Measurements from ENCODE around the gene ZNF423.

The ZNF423 gene

GRCh38 chr16:49822649-49823370 is 33.1 kb downstream of the ZNF423 start:
- DNase-seq (ENCODE audit: low read depth), result no peak

GRCh38 chr16:49821614-49822282 is 34.2 kb downstream of the ZNF423 start:
- no peak for DNase-seq (ENCODE audit: low read depth)

DNA sequence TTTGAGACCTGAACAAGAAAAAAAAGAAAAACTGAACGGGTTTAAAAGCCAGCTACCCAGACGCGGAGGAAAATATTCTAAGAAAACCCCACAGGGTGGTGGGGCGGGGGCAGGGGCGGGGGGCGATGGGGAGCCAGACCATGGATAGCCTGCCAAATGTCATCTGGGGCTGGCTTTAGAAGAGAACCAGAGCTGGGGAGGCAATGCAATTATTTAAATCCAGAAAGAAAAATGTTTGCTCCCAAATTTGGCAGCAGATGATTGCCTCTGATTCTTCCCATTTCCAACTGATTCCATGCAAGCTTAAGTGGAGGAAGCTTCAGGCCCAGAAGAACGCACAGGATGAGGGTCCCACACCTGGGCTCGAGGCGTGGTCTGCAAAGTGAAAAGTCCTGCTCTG is 34.8 kb downstream of the ZNF423 start:
- DNase-seq (ENCODE audit: low read depth), result no peak

DNA sequence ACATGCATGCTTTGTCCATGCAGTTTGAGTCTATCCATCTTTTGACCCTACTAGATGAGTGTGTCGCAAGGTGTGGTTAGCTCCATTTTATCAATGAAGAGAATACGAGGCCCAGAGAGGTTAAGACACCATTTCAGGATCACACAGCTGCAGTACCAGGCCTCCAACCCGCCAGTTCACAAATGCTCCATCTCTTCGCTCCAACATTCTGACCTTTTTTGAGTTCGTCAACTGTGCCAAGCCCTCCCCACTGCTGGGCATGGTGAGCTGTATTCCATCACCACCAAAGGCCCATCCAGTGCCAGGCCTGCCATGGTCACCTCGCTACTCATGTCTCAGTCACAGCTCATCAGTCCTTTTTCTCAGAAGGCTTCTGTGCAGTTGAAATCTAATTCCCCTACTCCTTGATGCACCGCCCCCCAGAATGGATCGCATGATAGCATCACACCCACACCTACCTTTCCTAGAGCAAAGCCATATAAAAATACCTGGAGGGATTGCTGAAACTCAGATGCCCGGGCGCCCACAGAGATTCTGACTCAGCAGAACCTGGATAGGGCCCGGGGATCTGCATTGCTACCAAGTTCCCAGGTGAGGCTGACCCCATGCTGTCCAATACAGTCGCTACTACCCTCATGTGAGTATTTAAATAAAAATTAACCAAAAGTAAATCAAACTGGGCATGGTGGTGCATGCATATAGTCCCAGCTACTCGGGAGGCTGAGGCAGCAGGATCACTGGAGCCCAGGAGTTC is 38.0 kb downstream of the ZNF423 start:
- DNase-seq (ENCODE audit: low read depth), result no peak

DNA sequence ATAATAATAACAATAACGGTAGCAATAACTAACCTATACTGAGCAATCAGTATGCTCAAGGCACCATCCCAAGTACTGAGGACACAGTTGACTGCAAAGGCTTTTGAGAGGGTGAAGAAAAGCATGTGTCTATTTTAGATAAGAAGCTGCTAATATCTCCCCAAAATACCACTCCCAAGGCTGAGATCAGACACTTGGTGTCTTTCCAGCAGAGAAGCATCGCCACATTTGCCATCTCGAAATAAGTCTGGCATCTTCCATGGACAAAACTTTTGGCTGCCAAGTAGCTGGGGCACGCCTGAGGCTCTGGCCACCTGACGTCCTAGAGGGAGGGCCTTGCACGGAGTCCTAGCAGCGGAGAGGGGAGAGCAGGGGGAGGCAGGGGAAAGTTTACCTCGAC is 39.0 kb downstream of the ZNF423 start:
- DNase-seq (ENCODE audit: low read depth), result no peak

- DNase-seq (ENCODE audit: low read depth), result no peak
These were observed 44.1 kb downstream of the ZNF423 start for GRCh38 chr16:49811644-49812334.

DNA sequence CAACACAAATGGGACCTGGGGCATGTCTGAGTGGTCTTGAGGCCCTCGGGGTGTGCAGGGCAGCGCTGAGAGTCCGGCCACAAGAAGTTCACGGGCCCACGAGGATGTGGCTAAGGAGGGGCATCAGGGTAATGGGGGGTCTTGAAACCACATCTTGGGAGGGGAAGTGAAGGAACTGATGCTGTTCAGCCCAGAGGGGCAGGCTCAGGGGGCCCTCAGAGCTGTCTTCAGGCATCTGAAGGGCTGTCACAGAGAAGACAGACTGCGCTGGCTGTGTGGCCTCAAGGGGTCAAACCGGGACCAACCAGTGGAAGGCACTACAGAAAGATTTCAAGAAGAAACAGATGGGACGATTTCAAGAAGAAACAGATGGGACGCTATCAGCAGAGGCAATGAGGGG is 45.1 kb downstream of the ZNF423 start:
- no peak for DNase-seq (ENCODE audit: low read depth)

DNA sequence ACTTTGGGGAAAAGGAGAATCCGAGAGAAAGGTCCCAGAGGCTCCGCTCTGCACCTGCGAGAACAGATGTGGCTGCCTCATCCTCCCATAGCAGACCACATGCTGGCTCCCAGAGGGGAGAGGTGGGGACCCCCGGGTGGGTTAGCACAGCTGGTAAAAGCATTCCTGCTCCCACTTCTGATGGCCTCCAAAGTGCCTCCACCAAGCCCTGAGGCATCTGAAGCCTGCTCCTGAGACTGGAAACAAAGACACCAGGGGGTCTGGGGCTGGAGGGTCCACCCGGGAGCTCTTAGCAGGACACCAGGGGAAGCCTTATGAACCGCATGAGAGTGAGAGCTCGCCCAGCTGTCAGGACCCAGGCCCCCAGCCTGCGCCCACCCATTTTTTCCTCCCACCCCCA is 46.4 kb downstream of the ZNF423 start:
- DNase-seq (ENCODE audit: low read depth), result no peak

GRCh38 chr16:49809062-49809461 is 46.9 kb downstream of the ZNF423 start:
- DNase-seq (ENCODE audit: low read depth), result no peak

DNA sequence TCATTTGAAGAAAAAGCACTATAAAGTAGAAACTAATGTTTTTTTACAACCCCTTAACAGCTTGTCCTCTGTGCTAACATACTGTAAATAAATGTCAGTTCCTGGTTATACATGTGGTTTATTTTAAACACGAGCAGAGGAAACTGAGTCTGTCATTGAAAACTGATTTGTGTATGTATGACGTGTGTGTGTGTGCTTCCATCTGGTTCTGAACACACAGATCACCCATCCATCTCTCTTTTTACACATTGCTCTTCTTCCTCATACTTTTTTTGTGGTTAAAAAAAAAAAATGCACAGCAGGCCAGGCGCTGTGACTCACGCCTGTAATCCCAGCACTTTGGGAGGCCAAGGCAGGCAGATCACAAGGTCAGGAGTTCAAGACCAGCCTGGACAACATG is 49.5 kb downstream of the ZNF423 start:
- no peak for DNase-seq (ENCODE audit: low read depth)

- DNase-seq (ENCODE audit: low read depth), result no peak
These were observed 54.6 kb downstream of the ZNF423 start for GRCh38 chr16:49801290-49801689.

DNA sequence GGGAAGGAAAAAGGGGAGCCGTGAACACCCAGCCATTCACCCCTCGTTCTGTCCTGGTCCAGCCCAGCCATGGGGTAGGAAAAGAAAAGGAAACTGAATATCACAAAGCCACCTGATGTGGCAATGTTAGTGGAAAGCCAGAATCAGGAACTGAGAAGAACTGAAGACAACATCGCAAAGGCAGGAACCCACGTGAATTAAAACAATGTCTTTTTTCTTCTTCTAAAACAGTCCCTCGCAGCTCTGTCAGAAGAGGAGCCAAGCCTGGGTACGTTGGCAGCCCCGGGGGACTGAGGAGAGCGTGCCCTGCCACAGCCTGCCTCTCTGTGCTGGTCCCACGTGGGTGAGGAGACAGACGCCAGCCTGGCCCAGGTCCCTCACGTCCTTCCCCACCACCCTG is 55.0 kb downstream of the ZNF423 start:
- DNase-seq (ENCODE audit: low read depth), result no peak

- DNase-seq (ENCODE audit: low read depth), result no peak
These were observed 55.5 kb downstream of the ZNF423 start for GRCh38 chr16:49800441-49800840.

DNA sequence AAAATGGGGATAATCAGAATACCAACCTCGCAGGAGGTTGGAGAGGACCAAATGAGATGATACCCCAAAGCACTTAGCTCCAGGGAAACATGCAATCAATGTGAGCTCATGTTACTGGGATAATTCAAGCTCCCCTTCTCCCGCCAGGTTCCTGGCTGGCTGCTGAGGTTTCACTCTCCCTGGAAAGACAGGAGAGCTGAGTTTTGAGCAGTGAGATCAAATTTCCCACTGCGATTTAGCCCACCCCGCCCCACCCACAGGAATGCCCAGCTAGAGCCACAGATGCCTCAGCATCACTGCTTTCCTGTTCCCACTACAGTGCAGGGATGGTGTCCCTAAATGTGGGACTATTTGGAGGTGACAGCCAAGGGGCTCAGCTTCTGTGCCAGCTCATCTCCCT is 56.7 kb downstream of the ZNF423 start:
- DNase-seq (ENCODE audit: low read depth), result no peak

DNA sequence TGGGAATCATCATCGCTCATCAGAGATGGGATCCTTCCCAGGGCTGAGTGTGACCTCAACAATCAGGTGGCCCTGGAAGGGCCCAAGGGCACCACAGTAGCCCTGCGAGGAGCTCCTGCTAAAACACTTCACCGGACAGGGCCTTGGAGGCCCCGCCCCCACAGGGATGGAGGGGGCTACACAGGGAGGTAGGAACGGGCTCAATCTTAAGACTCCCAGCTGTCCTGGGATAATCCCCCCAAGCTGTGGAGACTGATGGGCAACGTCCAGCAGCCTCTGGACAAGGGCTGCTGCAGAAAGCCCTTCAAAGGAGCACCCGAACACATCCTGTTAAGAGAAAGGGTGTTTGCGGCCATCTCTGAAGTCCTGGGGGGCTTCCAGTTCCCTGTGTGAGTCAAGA is 60.4 kb downstream of the ZNF423 start:
- no peak for DNase-seq (ENCODE audit: low read depth)

DNA sequence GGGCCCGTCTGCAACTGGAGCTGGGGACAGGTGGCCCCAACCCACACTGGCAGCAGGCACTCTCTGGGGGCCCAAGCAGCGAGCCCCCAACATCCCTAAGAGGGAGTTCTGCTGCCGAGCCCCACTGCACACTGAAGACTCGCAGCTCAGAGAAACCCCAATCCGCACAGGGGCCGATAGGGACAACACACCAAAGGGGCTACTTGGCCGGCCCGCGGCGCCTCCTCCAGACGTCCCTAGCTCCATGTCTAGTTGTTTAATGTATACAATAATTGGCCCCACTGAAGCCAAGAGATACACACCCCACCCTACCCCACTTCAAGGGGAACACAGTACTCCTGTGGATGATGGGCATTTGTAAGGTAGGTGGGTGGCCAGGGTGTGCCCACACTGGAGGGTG is 62.7 kb downstream of the ZNF423 start:
- no peak for DNase-seq (ENCODE audit: low read depth)

DNA sequence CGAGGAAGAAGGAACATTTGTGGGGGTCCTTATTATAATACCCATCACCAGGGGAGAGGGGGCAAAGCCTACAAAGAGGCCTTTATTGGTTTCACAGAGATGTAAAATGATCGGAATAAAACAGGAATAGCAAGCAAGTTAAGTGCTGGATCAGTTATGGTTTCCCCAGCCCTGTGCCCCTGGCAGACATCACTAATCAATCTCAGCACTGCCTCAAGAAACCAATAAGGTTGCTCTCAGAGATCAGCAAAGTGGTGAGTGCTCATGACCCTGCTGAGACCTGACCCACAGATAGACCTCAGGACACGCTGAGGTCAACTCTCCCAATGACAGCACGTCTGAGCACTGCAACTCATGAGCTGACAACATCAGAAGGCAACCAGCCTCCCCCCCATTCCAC is 66.3 kb downstream of the ZNF423 start:
- no peak for DNase-seq (ENCODE audit: low read depth)

GRCh38 chr16:49788986-49789385 is 66.9 kb downstream of the ZNF423 start:
- DNase-seq (ENCODE audit: low read depth), result no peak

GRCh38 chr16:49788572-49788971 is 67.3 kb downstream of the ZNF423 start:
- DNase-seq (ENCODE audit: low read depth), result no peak

DNA sequence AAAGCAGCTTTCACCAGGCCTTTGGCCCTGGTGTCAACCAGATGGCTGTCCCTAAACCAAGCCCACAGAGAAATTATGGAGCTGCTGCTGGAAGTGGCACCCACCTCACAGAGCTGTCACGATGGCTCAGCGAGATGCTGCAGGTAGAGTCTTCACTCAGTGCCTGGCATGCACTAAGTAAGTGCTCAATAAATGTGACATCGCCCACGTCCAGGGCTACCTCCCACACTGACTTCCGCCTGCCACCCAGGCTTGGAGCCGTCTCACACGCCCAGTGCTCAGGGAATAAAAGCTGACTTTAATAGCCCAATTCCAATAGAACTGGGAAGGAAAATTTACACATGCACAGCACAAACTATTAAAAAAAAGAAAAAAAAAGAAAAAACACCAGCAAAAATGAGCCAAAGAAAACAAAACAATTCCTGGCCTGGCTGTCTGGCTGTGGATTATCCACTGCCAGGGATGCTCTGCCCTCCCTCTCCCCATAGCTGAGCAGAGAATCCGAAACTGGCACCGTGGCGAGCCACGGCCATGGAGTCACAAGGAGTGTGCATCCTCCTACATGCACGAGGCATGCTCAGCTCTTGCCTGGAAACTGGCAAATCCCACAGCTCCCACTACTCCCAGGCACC is 68.9 kb downstream of the ZNF423 start:
- DNase-seq (ENCODE audit: low read depth), result no peak

DNA sequence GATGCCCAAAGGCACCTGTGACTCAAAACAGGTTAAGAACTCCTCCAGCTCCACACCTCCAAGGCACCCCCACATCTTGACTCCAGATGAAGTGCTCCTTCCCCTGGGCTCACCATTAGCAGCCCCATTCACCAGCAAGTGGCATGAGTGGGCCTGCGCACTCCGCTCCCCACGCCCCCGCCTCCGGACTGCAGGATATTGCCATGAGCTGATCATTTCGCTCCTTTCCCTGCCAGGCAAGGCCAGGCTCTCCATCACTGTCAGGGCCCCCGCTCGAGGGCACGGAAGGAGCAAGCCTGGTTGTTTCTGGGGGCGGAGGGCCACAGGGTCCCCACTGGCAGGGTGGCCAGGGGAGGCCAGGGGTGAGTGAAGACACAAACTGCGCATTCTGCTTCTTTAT is 69.9 kb downstream of the ZNF423 start:
- DNase-seq (ENCODE audit: low read depth), result no peak

DNA sequence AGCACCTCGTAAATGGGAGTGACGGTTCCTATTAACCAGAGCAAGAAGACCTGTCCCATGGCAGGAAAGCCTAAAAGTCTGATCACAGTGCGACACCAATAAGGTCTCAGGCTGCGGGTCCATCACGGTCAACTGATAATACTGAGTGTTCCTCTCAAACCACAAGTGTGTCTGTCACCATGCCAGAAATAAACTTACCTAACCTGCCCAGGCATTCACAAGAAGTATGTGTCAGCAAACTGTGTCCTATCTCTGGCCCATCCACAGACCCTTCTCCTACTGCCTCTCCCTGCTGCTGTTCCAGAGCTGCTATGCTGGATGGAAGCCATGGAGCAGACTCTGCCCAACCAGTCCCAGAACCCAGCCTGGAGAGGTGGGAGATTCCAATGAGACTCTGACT is 73.5 kb downstream of the ZNF423 start:
- no peak for DNase-seq (ENCODE audit: low read depth)
